Urinary bladder (tissue), 4 donors: ENCODE results near the gene POU6F2. TPM values are rescaled to one million over a fixed set of nuclear protein-coding genes. Genes with fewer than 3 reads are reported as not detected.

ENCODE experiments used
- DNase-seq: peaks from one replicate; pipeline ENCODE4 v3.0.0-alpha.2; 2015; ENCODE audit errors: extremely low spot score
- H3K27ac ChIP-seq: one replicate; pipeline ENCODE4 v1.5.1; 2013; ENCODE audit warnings: low read depth, mild to moderate bottlenecking, moderate library complexity
- H3K36me3 ChIP-seq: one replicate; pipeline ENCODE4 v1.6.1; 2013; ENCODE audit warnings: mild to moderate bottlenecking, moderate library complexity; ENCODE audit not compliant: insufficient read depth
- H3K4me1 ChIP-seq: one replicate; pipeline ENCODE4 v1.6.1; 2013; ENCODE audit warnings: mild to moderate bottlenecking, moderate library complexity; ENCODE audit not compliant: insufficient read depth
- H3K4me3 ChIP-seq: one replicate; pipeline ENCODE4 v1.5.1; 2013; ENCODE audit warnings: low read depth, low read length
- WGBS: extraction: QIAGEN DNeasy Blood & Tissue Kit; methylation state at CpG from one replicate; pipeline ENCODE4 v1.1.7; 2013; 5-methylcytosine and 5-hydroxymethylcytosine counted together
- polyA plus RNA-seq: library from polyadenylated mRNA; stranded (reverse); fragments of 200-250 nt; gene quantifications from one replicate; pipeline ENCODE4 v1.2.3, GENCODE V29; 2013
- total RNA-seq: library from RNA; depleted of rRNA; stranded (reverse); fragments of >200 nt; gene quantifications from one replicate; pipeline ENCODE4 v1.2.3, GENCODE V29; 2014
- donor health status: healthy with polysubstance abuse.
- donor health status: healthy.

The POU6F2 gene
- total and polyA plus RNA-seq, 2 donors: 2.1 to 5.0 TPM

- no peak overlapping the region for H3K27ac ChIP-seq
- no peak for DNase-seq
- no peak overlapping the region for H3K4me3 ChIP-seq
- no peaks in the 10 kb centered on the region for H3K36me3 ChIP-seq
- 60% methylated on average over 4 of the region's 4 CpGs for WGBS
- H3K4me1 ChIP-seq: no peaks in the 10 kb centered on the region
These were observed 77.0 kb downstream of the POU6F2 start for GRCh38 chr7:39054731-39055130.

- Histone ChIP-seq H3K36me3 (no peaks in the 10 kb centered on the region), H3K4me1 (no peaks in the 10 kb centered on the region), H3K27ac (no peak overlapping the region), H3K4me3 (no peak overlapping the region)
- no peak for DNase-seq
- 88% methylated on average over 1 of the region's 1 CpG for WGBS
These were observed 78.4 kb downstream of the POU6F2 start for GRCh38 chr7:39056153-39056552.

- WGBS: 65% methylated on average over 4 of the region's 4 CpGs
- DNase-seq: no peak
These were observed 85.1 kb downstream of the POU6F2 start for GRCh38 chr7:39062811-39063210.

GRCh38 chr7:39069031-39069430 lies 91.3 kb downstream of the POU6F2 start:
- WGBS: 87% methylated on average over 5 of the region's 5 CpGs
- no peaks in the 10 kb centered on the region for H3K4me1 ChIP-seq
- DNase-seq: no peak
- no peaks in the 10 kb centered on the region for H3K36me3 ChIP-seq
- no peak overlapping the region for H3K27ac ChIP-seq
- no peak overlapping the region for H3K4me3 ChIP-seq

More at GRCh38 chr7:39062811-39063210, 85.1 kb downstream of the POU6F2 start:
- no peaks in the 10 kb centered on the region for H3K36me3 ChIP-seq
- no peaks in the 10 kb centered on the region for H3K4me1 ChIP-seq
- H3K4me3 ChIP-seq: no peak overlapping the region
- H3K27ac ChIP-seq: no peak overlapping the region

- Histone ChIP-seq H3K4me3 (no peak overlapping the region), H3K27ac (no peak overlapping the region), H3K36me3 (no peaks in the 10 kb centered on the region), H3K4me1 (no peaks in the 10 kb centered on the region)
- DNase-seq: no peak
- WGBS: 68% methylated on average over 11 of the region's 11 CpGs
These were observed 92.5 kb downstream of the POU6F2 start for GRCh38 chr7:39069896-39070881.

- WGBS: 87% methylated on average over 5 of the region's 5 CpGs
- no peaks in the 10 kb centered on the region for H3K4me1 ChIP-seq
- DNase-seq: no peak
- H3K27ac ChIP-seq: no peak overlapping the region
- no peaks in the 10 kb centered on the region for H3K36me3 ChIP-seq
- no peak overlapping the region for H3K4me3 ChIP-seq
These were observed 93.4 kb downstream of the POU6F2 start for GRCh38 chr7:39071116-39071515.

- no peaks in the 10 kb centered on the region for H3K4me1 ChIP-seq
These were observed 95.7 kb downstream of the POU6F2 start for GRCh38 chr7:39073432-39073831.

GRCh38 chr7:39075210-39075609 lies 97.5 kb downstream of the POU6F2 start:
- Histone ChIP-seq H3K27ac (no peak overlapping the region), H3K36me3 (no peaks in the 10 kb centered on the region), H3K4me1 (no peaks in the 10 kb centered on the region), H3K4me3 (no peak overlapping the region)
- DNase-seq: no peak
- WGBS: 95% methylated on average over 1 of the region's 1 CpG

More at GRCh38 chr7:39073432-39073831, 95.7 kb downstream of the POU6F2 start:
- DNase-seq: no peak
- H3K36me3 ChIP-seq: no peaks in the 10 kb centered on the region
- 11% methylated on average over 8 of the region's 8 CpGs for WGBS
- no peak overlapping the region for H3K4me3 ChIP-seq
- no peak overlapping the region for H3K27ac ChIP-seq

- DNase-seq: no peak
- no peak overlapping the region for H3K4me3 ChIP-seq
- whole genome bisulfite sequencing: 61% methylated on average over 3 of the region's 3 CpGs
- no peaks in the 10 kb centered on the region for H3K36me3 ChIP-seq
- no peaks in the 10 kb centered on the region for H3K4me1 ChIP-seq
- no peak overlapping the region for H3K27ac ChIP-seq
These were observed 106.1 kb downstream of the POU6F2 start for GRCh38 chr7:39083781-39084180.

GRCh38 chr7:39084349-39084748 lies 106.6 kb downstream of the POU6F2 start:
- H3K36me3 ChIP-seq: no peaks in the 10 kb centered on the region
- no peak overlapping the region for H3K4me3 ChIP-seq
- WGBS: 89% methylated on average over 3 of the region's 3 CpGs
- no peaks in the 10 kb centered on the region for H3K4me1 ChIP-seq
- DNase-seq: no peak
- H3K27ac ChIP-seq: no peak overlapping the region

GRCh38 chr7:39085189-39085588 lies 107.5 kb downstream of the POU6F2 start:
- no peak for DNase-seq
- Histone ChIP-seq H3K4me1 (no peaks in the 10 kb centered on the region), H3K27ac (no peak overlapping the region), H3K4me3 (peak overlapping the region; percentile 38), H3K36me3 (no peaks in the 10 kb centered on the region)
- 21% methylated on average over 5 of the region's 5 CpGs for WGBS

GRCh38 chr7:39085590-39086049 lies 107.9 kb downstream of the POU6F2 start:
- 6% methylated on average over 11 of the region's 11 CpGs for WGBS
- H3K4me1 ChIP-seq: no peaks in the 10 kb centered on the region
- no peak for DNase-seq
- no peak overlapping the region for H3K27ac ChIP-seq
- H3K4me3 ChIP-seq: peak overlapping the region; percentile 38
- H3K36me3 ChIP-seq: no peaks in the 10 kb centered on the region

- H3K4me1 ChIP-seq: no peaks in the 10 kb centered on the region
- no peak for DNase-seq
- H3K36me3 ChIP-seq: no peaks in the 10 kb centered on the region
- peak overlapping the region; percentile 39 for H3K27ac ChIP-seq
- WGBS: 74% methylated on average over 10 of the region's 10 CpGs
- H3K4me3 ChIP-seq: peak overlapping the region; percentile 38
These were observed 109.1 kb downstream of the POU6F2 start for GRCh38 chr7:39086638-39087360.
